Lung (tissue), 12 donors: ENCODE results near the gene MTO1. TPM values are rescaled to one million over a fixed set of nuclear protein-coding genes. Genes with fewer than 3 reads are reported as not detected.
A peak's percentile ranks its signal among the peaks of the same experiment; 100 is the strongest.
"Not testable (repeated sequence)": the region's sequence is repeated elsewhere in the genome, so short reads cannot be mapped to it uniquely, and the experiment has no call there.

Experiments used
- ATAC-seq: fragments of 200-7000 bp; cut with Tn5 transposase; one replicate; pipeline ENCODE4 v1.9.1; 2020; ENCODE audit warnings: moderate number of reproducible peaks; ENCODE audit not compliant: insufficient read depth, low FRiP score
- DNase-seq, 3 donors: peaks; one replicate each; pipeline ENCODE4 v3.0.0-alpha.2; 2013 to 2017
- H3K27ac ChIP-seq, 2 donors: one replicate each; pipeline ENCODE4 v1.5.1; 2013; ENCODE audit warnings: mild to moderate bottlenecking in 2 of 2, moderate library complexity in 2 of 2, control low read depth in 1 of 2, inconsistent platforms in 1 of 2, low read depth in 1 of 2, low read length in 1 of 2
- H3K27me3 ChIP-seq, 3 donors: one replicate each; pipeline ENCODE4 v1.5.1; 2013; ENCODE audit warnings: low read length in 2 of 3; ENCODE audit not compliant: control insufficient read depth in 3 of 3, insufficient read depth in 3 of 3
- H3K36me3 ChIP-seq, 4 donors: one replicate each; pipeline ENCODE4 v1.5.1; 2013; ENCODE audit warnings: low read length in 4 of 4, mild to moderate bottlenecking in 1 of 4, moderate library complexity in 1 of 4; ENCODE audit not compliant: control insufficient read depth in 4 of 4, insufficient read depth in 4 of 4
- H3K4me1 ChIP-seq, 5 donors: one replicate each; pipeline ENCODE4 v1.5.1; 2013; ENCODE audit warnings: low read length in 5 of 5, mild to moderate bottlenecking in 2 of 5, moderate library complexity in 1 of 5; ENCODE audit not compliant: control insufficient read depth in 5 of 5, insufficient read depth in 5 of 5
- H3K4me3 ChIP-seq: one replicate; pipeline ENCODE4 v1.5.1; 2013; ENCODE audit warnings: mild to moderate bottlenecking, control low read depth, moderate library complexity
- H3K9ac ChIP-seq, 2 donors: one replicate each; pipeline ENCODE4 v1.5.1; 2013; ENCODE audit warnings: low read length in 2 of 2, control low read depth in 1 of 2; ENCODE audit not compliant: insufficient read depth in 1 of 2
- H3K9me3 ChIP-seq, 4 donors: one replicate each; pipeline ENCODE4 v1.5.1; 2013; ENCODE audit warnings: low read length in 3 of 4, mild to moderate bottlenecking in 1 of 4, moderate library complexity in 1 of 4; ENCODE audit not compliant: control insufficient read depth in 4 of 4, insufficient read depth in 3 of 4
- WGBS, 2 donors: extraction: QIAGEN DNeasy Blood & Tissue Kit; methylation state at CpG; one replicate each; pipeline ENCODE4 v1.1.7; 2013; 5-methylcytosine and 5-hydroxymethylcytosine counted together
- polyA plus RNA-seq, 2 donors: library from polyadenylated mRNA; stranded (reverse); fragments of 200-250 nt; gene quantifications; one replicate each; pipeline ENCODE4 v1.2.1, GENCODE V29; 2013
- total RNA-seq, 2 donors: library from RNA; depleted of rRNA in 1 of 2; stranded (reverse); fragments of >200 nt in 1 of 2; gene quantifications; one replicate each; pipeline ENCODE4 v1.2.1, GENCODE V29; 2014 to 2021
- TF ChIP-seq, protein P1 (sequence below): IDR thresholded peaks from 2 replicates; pipeline ENCODE4 v1.5.1; 2012; ENCODE audit warnings: mild to moderate bottlenecking; ENCODE audit errors: control extremely low read depth, extremely low read depth
- donor health status: control.
- donor health status: control.
- donor health status: Bipolar disorder and iron deficiency.
- donor health status: healthy.
- donor health status: DM: yes; HTN: yes; CAD: no.

MTO1 gene
- total and polyA plus RNA-seq, 4 donors = 11.1 to 23.6 (median 14.5) TPM

DNA sequence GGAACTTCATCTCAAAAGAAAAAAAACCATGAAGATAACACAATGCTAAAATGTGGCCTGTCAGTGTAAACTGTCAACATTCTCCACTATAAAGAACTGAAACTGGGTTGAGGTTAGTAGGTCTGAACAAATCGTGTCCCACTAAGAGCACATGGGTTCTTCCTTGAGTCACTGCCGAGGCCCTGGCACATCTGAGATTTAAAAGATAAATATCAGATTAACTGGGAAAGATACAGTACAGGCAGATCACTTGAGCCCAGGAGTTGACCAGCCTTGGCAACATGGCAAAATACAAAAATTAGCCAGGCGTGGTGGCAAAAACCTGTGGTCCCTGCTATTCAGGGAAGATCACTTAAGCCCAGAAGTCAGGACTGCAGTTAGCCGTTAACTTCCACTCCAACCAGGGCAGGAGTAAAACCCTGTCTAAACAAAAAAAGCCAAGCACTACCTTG is 53.7 kb downstream of the MTO1 start:
- peaks cover 0 to 31% (median 0%) of the 10 kb centered on the region in 5 donors for H3K4me1 ChIP-seq
- H3K9me3 ChIP-seq = no peaks in the 10 kb centered on the region
- peaks cover 13 to 42% (median 28%) of the 10 kb centered on the region in 4 donors for H3K36me3 ChIP-seq
- ATAC-seq (no peak), DNase-seq (no peak)
- WGBS, 2 donors = 37 to 44% methylated on average over 4 of the region's 4 CpGs
- H3K4me3 ChIP-seq = no peak overlapping the region
- peak overlapping the region in 1 of 2 donors; percentile 32 for H3K27ac ChIP-seq
- TF ChIP-seq, protein P1, sequence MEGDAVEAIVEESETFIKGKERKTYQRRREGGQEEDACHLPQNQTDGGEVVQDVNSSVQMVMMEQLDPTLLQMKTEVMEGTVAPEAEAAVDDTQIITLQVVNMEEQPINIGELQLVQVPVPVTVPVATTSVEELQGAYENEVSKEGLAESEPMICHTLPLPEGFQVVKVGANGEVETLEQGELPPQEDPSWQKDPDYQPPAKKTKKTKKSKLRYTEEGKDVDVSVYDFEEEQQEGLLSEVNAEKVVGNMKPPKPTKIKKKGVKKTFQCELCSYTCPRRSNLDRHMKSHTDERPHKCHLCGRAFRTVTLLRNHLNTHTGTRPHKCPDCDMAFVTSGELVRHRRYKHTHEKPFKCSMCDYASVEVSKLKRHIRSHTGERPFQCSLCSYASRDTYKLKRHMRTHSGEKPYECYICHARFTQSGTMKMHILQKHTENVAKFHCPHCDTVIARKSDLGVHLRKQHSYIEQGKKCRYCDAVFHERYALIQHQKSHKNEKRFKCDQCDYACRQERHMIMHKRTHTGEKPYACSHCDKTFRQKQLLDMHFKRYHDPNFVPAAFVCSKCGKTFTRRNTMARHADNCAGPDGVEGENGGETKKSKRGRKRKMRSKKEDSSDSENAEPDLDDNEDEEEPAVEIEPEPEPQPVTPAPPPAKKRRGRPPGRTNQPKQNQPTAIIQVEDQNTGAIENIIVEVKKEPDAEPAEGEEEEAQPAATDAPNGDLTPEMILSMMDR = no peak
- no peaks in the 10 kb centered on the region for H3K27me3 ChIP-seq
- H3K9ac ChIP-seq = no peak overlapping the region

DNA sequence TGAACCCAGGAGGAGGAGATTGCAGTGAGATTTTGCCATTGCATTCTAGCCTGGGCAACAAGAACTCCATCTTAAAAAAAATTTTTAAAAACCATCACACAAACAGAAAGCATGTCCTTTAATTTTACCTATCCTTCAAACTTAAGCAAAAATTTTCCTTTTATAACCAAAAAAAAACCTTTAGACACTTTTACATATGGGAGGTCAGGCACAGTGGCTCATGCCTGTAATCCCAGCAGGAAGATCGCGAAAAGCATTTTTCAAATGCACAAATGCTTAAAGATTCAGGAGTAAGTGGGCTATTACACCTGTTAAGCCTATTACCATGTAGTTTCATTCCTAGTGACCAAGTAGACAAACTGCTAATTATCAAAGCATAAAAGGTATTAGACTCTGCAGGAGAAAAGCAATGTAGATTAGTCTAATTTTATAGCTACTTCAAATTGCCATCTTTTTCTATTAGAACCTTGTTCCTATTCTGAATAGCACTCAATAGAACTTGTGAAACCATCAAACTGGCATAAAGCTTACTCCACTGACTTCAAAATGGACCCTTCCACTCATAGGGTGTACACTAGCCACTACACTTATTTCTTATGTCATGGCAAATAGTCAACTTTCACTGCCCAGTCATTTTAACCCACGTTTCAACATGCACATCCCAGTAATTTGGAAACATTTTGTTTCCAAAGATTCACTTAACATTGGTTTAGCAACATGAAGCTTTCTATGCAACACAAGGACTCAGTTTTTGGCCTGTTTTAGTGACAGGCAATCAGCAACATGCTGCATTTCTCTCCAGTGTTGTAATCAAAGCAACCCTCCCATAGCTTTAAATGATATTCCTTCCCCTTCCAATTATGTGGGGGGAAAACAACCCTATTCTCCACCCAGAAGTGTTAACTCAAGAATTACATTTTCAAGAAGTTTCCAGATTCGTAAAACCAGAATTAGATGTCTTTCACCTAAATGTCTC is 55.3 kb downstream of the MTO1 start:
- Histone ChIP-seq H3K27ac (peak overlapping the region in 1 of 2 donors; percentile 40), H3K9me3 (no peaks in the 10 kb centered on the region), H3K36me3 (peaks cover 14 to 44% (median 30%) of the 10 kb centered on the region in 4 donors), H3K27me3 (no peaks in the 10 kb centered on the region), H3K4me3 (no peak overlapping the region), H3K4me1 (peaks cover 0 to 32% (median 0%) of the 10 kb centered on the region in 5 donors), H3K9ac (peak overlapping the region in 1 of 2 donors; percentile 67)
- ATAC-seq = no peak
- TF ChIP-seq, protein P1 = no peak
- no peak for DNase-seq
- WGBS, 2 donors = 63 to 68% methylated on average over 4 of the region's 4 CpGs

DNA sequence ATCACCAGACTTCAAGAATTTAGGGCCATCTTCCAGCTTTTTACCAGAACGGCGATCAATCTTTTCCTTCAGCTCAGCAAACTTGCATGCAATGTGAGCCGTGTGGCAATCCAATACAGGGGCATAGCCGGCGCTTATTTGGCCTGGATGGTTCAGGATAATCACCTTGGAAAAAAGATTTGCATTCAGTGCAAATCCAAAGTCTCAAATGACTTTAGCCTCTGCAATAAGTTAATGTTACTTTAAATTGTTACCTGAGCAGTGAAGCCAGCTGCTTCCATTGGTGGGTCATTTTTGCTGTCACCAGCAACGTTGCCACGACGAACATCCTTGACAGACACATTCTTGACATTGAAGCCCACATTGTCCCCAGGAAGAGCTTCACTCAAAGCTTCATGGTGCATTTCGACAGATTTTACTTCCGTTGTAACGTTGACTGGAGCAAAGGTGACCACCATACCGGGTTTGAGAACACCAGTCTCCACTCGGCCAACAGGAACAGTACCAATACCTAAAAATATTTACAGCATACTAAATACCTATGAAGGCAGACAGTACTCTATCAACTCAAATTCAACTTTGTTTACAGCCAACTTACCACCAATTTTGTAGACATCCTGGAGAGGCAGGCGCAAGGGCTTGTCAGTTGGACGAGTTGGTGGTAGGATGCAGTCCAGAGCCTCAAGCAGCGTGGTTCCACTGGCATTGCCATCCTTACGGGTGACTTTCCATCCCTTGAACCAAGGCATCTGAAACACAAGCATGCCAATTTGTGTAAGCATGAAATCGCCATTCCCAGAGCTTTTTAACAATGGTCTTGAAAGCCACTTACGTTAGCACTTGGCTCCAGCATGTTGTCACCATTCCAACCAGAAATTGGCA is 56.8 kb downstream of the MTO1 start:
- WGBS, 2 donors = 28 to 43% methylated on average over 14 to 15 of the region's 19 CpGs
- H3K36me3 ChIP-seq = peaks cover 13 to 44% (median 30%) of the 10 kb centered on the region in 4 donors
- peak; percentile 35 to 68 (median 65) for DNase-seq
- peak overlapping the region in 1 of 2 donors; percentile 26 for H3K27ac ChIP-seq
- not testable (repeated sequence) for H3K27me3 ChIP-seq, H3K4me3 ChIP-seq, ATAC-seq, H3K9me3 ChIP-seq
- H3K9ac ChIP-seq = peak overlapping the region in 1 of 2 donors; percentile 85
- H3K4me1 ChIP-seq = peaks cover 0 to 41% (median 2%) of the 10 kb centered on the region in 5 donors

DNA sequence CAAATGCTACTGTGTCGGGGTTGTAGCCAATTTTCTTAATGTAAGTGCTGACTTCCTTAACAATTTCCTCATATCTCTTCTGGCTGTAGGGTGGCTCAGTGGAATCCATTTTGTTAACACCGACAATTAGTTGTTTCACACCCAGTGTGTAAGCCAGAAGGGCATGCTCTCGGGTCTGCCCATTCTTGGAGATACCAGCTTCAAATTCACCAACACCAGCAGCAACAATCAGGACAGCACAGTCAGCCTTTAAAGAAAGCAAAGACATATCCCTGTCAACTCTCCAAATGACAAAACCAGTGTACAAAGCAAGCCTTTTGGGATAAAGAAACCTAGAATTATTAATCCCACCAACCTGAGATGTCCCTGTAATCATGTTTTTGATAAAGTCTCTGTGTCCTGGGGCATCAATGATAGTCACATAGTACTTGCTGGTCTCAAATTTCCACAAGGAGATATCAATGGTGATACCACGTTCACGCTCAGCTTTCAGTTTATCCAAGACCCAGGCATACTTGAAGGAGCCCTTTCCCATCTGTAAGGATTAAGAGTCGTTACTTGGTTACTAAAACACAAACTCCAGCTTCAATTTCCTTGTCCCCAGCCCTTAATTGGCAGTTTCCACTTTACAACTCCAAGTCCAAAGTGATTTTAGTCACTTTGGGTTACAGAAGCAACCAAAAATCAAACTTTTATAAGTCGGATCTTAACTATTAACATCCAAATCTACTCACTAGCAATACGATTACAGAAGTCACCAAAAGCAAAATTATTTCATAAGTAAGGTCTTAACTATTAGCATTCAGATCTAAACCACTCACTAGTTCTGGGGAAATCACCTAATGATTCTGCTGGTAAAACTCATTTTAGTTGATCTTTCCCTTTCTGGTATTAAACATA is 57.7 kb downstream of the MTO1 start:
- WGBS, 2 donors = 8 to 11% methylated on average over 7 of the region's 8 CpGs
- peak overlapping the region; percentile 94 to 99 for H3K27ac ChIP-seq
- peaks cover 0 to 46% (median 2%) of the 10 kb centered on the region in 5 donors for H3K4me1 ChIP-seq
- DNase-seq = peak in 2 of 3 donors; percentile 27 to 44
- not testable (repeated sequence) for H3K27me3 ChIP-seq, H3K9me3 ChIP-seq, ATAC-seq
- peaks cover 11 to 44% (median 30%) of the 10 kb centered on the region in 4 donors for H3K36me3 ChIP-seq
- peak overlapping the region; percentile 100 for H3K9ac ChIP-seq
- H3K4me3 ChIP-seq = peak overlapping the region; percentile 98
